GM21576 (cell line): ENCODE data around the gene PTRH1.

Experiments
- ATAC-seq: cut with Tn5 transposase; IDR thresholded peaks from one replicate; pipeline ENCODE4 v1.9.1; 2021; ENCODE audit warnings: mild to moderate bottlenecking, moderate library complexity; ENCODE audit not compliant: unreplicated experiment

The PTRH1 gene

DNA sequence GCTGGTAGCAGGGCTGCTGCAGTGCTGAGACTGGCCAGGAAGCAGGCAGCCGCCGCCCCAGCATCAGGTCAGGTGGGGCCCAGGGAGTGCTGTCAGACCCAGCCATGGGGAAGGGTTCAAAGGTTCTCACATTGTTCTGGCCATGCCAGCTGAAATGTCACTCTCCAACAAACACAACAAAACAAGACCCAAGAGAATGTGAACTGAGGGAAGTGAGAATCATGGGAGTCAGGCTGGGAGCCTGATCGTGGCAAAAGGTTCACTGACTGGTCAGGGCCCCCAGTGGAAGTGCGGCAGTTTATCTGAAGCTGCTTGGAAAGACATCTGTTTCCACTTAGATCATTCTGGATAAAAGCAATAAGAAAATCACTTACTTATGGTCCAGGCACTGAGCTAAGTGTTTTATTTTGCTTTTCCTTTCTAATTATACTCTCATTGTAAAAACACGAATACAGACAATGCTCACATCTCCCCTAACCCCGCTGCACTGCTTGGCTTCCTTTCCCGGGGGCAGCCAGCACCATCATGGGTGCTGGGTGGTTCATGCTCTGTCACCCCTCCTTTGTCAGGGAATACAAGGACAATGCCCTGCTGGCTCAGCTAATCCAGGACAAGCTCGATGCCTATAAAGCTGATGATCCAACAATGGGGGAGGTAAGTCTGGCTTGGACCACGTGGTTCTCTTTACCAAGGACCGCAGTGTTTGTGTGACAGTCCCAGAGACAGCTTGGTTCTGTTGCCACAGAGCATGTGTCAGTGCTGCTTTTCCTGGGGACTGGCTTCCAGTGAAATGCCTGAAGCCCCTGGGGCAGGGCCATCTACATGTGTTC, 50.6 kb downstream of the PTRH1 start:
- ATAC-seq = no peak

DNA sequence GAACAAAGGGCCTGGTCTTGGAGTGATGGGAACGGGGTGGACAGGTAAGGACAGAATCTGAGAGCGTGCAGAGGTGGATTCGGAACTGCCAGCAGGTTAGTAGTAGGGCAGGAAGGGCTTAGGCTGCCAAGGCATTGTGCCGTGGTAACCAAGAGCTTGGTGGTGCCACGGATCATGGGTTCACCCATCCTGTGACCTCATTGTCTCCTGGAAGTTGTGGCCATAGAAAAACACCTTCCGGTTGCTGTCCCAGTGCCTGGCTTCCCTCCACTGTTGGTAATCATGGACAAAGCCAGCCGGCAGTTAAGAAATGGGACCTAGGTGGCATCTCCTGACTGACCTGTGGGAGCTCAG, 51.2 kb downstream of the PTRH1 start:
- no peak for ATAC-seq
